Measurements from ENCODE around the gene SMIM38.

The SMIM38 gene

GRCh38 chr11:69167130-69167915 lies 11.6 kb downstream of the SMIM38 start:
- no peak for TF ChIP-seq CTCF (IDR thresholded peaks at IDR 0.05; ENCODE audit: low read length, missing control alignments)
- H3K4me3 ChIP-seq (replicated peaks; ENCODE audit: low read depth, low read length), result no peak overlapping the region
- DNase-seq (ENCODE audit: low read depth), result no peak

GRCh38 chr11:69167916-69168691 lies 12.4 kb downstream of the SMIM38 start:
- peak; percentile 24 for DNase-seq (ENCODE audit: low read depth)
- no peak for TF ChIP-seq CTCF (IDR thresholded peaks at IDR 0.05; ENCODE audit: low read length, missing control alignments)
- no peak overlapping the region for H3K4me3 ChIP-seq (replicated peaks; ENCODE audit: low read depth, low read length)

GRCh38 chr11:69169479-69169878 lies 13.7 kb downstream of the SMIM38 start:
- H3K4me3 ChIP-seq (replicated peaks; ENCODE audit: low read depth, low read length), result no peak overlapping the region
- no peak for DNase-seq (ENCODE audit: low read depth)
- no peak for TF ChIP-seq CTCF (IDR thresholded peaks at IDR 0.05; ENCODE audit: low read length, missing control alignments)

GRCh38 chr11:69170704-69171103 lies 15.0 kb downstream of the SMIM38 start:
- no peak overlapping the region for H3K4me3 ChIP-seq (replicated peaks; ENCODE audit: low read depth, low read length)
- no peak for DNase-seq (ENCODE audit: low read depth)
- no peak for TF ChIP-seq CTCF (IDR thresholded peaks at IDR 0.05; ENCODE audit: low read length, missing control alignments)

- H3K4me3 ChIP-seq (replicated peaks; ENCODE audit: low read depth, low read length), result no peak overlapping the region
- DNase-seq (ENCODE audit: low read depth), result no peak
- no peak for TF ChIP-seq CTCF (IDR thresholded peaks at IDR 0.05; ENCODE audit: low read length, missing control alignments)
Measured at GRCh38 chr11:69171476-69172240, 15.9 kb downstream of the SMIM38 start.

GRCh38 chr11:69172674-69173073 lies 16.9 kb downstream of the SMIM38 start:
- no peak overlapping the region for H3K4me3 ChIP-seq (replicated peaks; ENCODE audit: low read depth, low read length)
- DNase-seq (ENCODE audit: low read depth), result peak; percentile 20
- TF ChIP-seq CTCF (IDR thresholded peaks at IDR 0.05; ENCODE audit: low read length, missing control alignments), result no peak

Data from fibroblast of pulmonary artery (primary cell).